Upper lobe of left lung (tissue), 4 donors: ENCODE data around the gene MAP1B.

Source experiments
- EP300 ChIP-seq, 4 donors: sonication (generic); formaldehyde crosslinking; IDR thresholded peaks; one replicate each; pipeline ENCODE4 v1.5.1; 2017; ENCODE audit warnings: antibody characterized with exemption in 4 of 4, control low read depth in 2 of 4
- TF ChIP-seq, protein P1 (sequence below), 6 experiments: fragments of 450-650 bp in 4 of 6; fragments of 200-600 bp in 2 of 6; sonication (generic) in 2 of 6; IDR thresholded peaks; one replicate each; pipeline ENCODE4 v1.5.1; 2016 to 2019; ENCODE audit warnings: antibody characterized with exemption in 6 of 6

DNA sequence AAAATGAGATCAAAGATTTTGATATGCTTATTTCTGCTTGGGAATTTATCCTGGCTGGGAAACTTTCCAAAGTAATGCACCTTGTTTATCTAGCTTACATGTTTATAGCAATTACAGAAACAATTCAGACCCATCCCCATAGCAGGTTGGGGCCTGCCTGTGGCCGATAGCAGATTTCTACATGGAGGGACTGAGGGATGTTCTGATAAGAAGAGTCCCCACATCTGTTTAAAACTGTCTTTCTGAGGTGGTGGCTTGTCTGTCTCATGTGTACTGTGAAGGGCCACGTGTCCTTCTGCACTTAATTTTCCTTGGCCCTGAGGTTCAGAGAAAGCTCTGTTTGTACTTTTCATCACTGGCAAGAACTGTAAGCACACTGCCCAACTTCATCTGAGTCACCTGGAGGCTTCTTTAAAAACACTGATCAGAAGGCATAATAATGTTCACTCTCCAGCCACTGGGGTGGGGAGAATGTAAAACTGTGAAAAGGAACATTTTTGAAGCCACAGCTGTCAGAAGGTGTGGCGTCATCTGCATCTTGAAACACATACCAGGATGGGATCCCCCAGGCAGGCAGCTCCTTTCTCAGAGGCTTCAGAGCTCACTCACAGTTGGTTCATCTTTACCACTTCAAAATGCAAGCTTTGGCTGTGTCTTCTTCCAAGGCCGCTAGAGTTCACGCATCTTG is 80.3 kb downstream of the MAP1B start:
- TF ChIP-seq, protein P1, sequence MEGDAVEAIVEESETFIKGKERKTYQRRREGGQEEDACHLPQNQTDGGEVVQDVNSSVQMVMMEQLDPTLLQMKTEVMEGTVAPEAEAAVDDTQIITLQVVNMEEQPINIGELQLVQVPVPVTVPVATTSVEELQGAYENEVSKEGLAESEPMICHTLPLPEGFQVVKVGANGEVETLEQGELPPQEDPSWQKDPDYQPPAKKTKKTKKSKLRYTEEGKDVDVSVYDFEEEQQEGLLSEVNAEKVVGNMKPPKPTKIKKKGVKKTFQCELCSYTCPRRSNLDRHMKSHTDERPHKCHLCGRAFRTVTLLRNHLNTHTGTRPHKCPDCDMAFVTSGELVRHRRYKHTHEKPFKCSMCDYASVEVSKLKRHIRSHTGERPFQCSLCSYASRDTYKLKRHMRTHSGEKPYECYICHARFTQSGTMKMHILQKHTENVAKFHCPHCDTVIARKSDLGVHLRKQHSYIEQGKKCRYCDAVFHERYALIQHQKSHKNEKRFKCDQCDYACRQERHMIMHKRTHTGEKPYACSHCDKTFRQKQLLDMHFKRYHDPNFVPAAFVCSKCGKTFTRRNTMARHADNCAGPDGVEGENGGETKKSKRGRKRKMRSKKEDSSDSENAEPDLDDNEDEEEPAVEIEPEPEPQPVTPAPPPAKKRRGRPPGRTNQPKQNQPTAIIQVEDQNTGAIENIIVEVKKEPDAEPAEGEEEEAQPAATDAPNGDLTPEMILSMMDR (IDR thresholded peaks at IDR 0.05) = no peak
- no peak for TF ChIP-seq EP300 (IDR thresholded peaks at IDR 0.05)
